Activated T-helper 9 cell treated with anti-CD3 and anti-CD28 coated beads, Interleukin-2, amount 50 U/mL, for 16 hours (primary cell): ENCODE measurements around the gene WNT2.
"Not testable (repeated sequence)": the region's sequence is repeated elsewhere in the genome, so short reads cannot be mapped to it uniquely, and the experiment has no call there.

Source experiments
- DNase-seq: peaks from one replicate; pipeline ENCODE4 v3.0.0-alpha.2; 2020; ENCODE audit warnings: low read depth

Gene WNT2

GRCh38 chr7:117302396-117302795 lies 20.5 kb downstream of the WNT2 start:
- DNase-seq: no peak

- not testable (repeated sequence) for DNase-seq
These were observed 22.4 kb downstream of the WNT2 start for GRCh38 chr7:117300506-117300905.

- DNase-seq: no peak
These were observed 25.3 kb downstream of the WNT2 start for GRCh38 chr7:117297606-117298005.

GRCh38 chr7:117296066-117296465 lies 26.8 kb downstream of the WNT2 start:
- DNase-seq: no peak

GRCh38 chr7:117285826-117286225 lies 37.0 kb downstream of the WNT2 start:
- no peak for DNase-seq

- no peak for DNase-seq
These were observed 38.2 kb downstream of the WNT2 start for GRCh38 chr7:117284692-117285091.

GRCh38 chr7:117283779-117284178 lies 39.1 kb downstream of the WNT2 start:
- DNase-seq: no peak

- no peak for DNase-seq
These were observed 39.5 kb downstream of the WNT2 start for GRCh38 chr7:117283371-117283770.

GRCh38 chr7:117282239-117282812 lies 40.5 kb downstream of the WNT2 start:
- no peak for DNase-seq

GRCh38 chr7:117281562-117281961 lies 41.3 kb downstream of the WNT2 start:
- no peak for DNase-seq

GRCh38 chr7:117279931-117280557 lies 42.8 kb downstream of the WNT2 start:
- no peak for DNase-seq

- no peak for DNase-seq
These were observed 43.7 kb downstream of the WNT2 start for GRCh38 chr7:117279203-117279602.

- DNase-seq: no peak
These were observed 44.8 kb downstream of the WNT2 start for GRCh38 chr7:117278040-117278439.

GRCh38 chr7:117277576-117277975 lies 45.3 kb downstream of the WNT2 start:
- DNase-seq: no peak

GRCh38 chr7:117274951-117275350 lies 47.9 kb downstream of the WNT2 start:
- no peak for DNase-seq

- no peak for DNase-seq
These were observed 49.0 kb downstream of the WNT2 start for GRCh38 chr7:117273814-117274225.

- no peak for DNase-seq
These were observed 49.5 kb downstream of the WNT2 start for GRCh38 chr7:117273325-117273724.

- no peak for DNase-seq
These were observed 50.7 kb downstream of the WNT2 start for GRCh38 chr7:117272017-117272759.

- DNase-seq: no peak
These were observed 51.3 kb downstream of the WNT2 start for GRCh38 chr7:117271566-117271965.

GRCh38 chr7:117270371-117270770 lies 52.5 kb downstream of the WNT2 start:
- no peak for DNase-seq

- DNase-seq: no peak
These were observed 53.0 kb downstream of the WNT2 start for GRCh38 chr7:117269886-117270285.

GRCh38 chr7:117269417-117269816 lies 53.4 kb downstream of the WNT2 start:
- no peak for DNase-seq

- DNase-seq: no peak
These were observed 58.1 kb downstream of the WNT2 start for GRCh38 chr7:117264716-117265115.
